Fibroblast of skin of right biceps (primary cell): ENCODE results near the gene CRTAC1.

ENCODE experiments used
- DNase-seq: peaks from one replicate; pipeline ENCODE4 v3.0.0-alpha.2; 2013

Gene CRTAC1

DNA sequence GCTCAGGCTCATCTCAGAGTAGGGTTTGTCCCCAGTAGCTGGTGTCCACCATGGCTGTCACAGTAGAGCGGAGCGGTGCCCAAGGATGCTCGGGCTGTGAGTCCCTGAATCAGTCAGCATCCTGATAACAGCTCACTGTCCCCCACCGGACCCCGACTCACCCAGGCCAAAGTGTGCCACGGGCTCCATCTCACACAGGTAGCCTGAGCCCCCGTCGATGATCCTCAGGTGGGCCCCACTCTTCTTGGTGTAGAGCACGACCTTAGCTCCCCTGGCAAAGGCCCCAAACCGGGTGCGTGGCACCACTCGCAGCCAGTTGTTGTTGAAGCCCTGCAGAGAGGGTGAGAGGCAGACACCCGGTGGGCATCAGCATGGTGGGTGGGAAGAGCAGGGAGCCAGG is 135.3 kb downstream of the CRTAC1 start:
- DNase-seq, result no peak

DNA sequence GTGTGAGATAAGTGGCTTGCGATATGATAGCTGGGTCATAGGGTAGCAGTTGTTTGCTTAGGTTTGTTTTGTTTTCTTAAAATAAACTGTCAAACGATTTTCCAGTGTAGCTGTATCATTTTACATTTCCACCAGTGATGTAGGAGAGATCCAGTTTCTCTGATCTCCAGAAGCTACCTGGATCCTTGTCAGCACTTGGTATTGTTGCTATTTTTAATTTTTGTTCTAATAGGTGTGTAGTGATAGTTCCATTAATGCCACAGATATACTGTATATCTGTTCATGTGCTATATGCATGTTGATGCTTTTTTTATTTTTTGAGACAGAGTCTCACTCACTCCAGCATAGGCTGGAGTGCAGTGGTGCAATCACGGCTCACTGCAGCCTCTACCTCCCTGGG is 136.3 kb downstream of the CRTAC1 start:
- DNase-seq, result no peak

DNA sequence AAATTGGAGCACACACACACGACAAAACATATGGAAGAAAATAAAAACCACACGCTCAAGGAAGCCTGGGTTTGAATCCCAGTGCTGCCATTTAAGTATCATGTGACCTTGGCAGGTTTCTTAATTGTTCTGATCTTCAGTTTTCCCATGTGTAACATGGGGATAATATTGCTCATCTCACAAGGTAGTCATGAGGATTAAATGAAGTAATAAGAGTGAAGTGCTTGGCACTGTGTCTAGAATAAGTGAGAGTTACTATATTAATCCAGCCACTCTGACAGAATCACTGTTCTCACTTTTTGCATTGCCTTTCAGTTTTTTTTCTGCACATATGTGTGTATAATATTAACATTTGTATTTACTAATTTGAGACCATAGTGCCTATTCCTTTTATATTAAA is 137.5 kb downstream of the CRTAC1 start:
- DNase-seq, result no peak

DNA sequence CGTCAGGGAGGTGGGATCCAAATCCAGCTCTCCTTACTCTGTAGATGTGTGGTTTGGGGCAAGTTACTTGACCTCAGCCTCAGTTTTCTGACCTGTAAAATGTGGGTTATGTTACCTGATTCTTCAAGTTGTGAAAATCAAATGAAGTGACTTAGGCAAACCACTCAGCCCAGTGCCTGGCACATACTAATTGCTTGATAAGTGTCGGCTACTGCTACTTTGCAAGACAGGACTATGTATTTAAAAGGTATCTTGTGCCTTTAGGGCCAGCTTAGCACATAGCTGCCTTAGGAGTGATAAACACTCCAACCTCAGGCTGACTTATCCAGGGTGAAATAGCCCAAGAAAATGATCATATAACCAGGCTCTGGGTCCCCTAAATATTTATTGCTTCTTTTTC is 137.9 kb downstream of the CRTAC1 start:
- DNase-seq, result no peak

DNA sequence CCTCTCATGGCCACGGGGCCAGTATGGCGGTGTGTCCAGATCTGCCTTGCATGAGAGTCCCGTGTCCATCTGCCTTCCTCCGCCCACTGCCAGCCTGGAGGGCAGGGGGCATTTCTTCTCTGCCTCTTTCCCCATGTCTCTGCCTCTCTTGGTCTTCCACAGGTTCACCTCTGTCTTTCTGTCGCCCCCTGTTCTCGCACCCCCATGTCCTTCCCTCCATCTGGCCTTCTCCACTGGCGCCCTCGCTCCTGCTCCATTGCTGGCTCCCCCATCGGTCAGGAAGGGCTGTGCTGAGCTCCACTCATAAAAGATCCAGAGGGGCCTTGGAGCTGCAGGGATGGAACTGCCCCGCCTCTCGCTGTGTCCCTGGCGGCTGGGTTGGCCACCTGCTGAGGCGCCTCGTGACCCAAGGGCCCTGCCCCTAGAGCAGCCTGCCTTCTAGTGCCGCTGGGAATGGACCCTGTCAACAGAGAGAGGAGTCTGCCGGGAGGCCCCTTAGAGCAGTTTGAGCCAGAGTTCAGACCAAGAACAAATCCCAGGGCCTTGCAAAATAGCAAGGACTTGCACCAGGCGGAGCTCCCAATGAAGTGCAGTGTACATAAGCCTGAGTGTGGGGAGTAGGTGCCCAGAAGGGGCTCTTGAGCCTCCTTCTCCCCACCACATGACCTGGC is 138.8 kb downstream of the CRTAC1 start:
- no peak for DNase-seq

DNA sequence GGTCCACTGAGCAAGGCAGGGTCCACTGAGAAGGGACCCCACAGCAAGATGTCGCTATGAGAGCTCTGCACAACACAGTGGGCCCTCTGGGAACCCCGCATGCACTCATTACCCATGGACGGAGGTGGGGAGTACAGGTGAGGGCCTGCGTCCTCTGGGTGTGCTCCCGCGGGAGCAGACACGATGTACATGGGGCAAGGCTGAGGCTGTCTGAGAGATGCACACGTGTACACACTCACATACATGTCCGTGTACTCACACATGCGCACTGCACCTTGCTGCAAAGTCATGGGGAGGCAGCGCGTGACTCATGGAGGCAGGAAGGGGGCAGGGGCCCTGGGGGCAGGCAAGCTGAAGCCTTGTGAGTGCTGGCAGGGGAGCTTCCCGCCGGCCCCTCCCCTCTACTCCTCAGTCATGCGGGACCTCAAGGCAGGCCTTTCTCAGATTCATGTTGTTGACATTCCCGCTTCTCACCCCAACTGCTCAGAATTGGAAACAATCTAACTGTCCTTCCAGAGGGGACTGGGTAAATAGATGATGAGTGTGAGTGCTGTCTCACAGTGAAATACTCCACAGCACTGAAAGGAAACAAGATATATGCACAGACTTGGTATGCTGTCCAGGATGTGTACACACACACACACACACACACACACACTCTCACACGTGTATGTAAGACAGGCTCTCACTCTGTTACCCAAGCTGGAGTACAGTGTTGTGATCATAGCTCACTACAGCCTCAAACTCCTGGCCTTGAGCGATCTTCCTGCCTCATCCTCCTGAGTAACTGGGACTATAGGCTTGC is 140.8 kb downstream of the CRTAC1 start:
- DNase-seq, result peak; percentile 86

DNA sequence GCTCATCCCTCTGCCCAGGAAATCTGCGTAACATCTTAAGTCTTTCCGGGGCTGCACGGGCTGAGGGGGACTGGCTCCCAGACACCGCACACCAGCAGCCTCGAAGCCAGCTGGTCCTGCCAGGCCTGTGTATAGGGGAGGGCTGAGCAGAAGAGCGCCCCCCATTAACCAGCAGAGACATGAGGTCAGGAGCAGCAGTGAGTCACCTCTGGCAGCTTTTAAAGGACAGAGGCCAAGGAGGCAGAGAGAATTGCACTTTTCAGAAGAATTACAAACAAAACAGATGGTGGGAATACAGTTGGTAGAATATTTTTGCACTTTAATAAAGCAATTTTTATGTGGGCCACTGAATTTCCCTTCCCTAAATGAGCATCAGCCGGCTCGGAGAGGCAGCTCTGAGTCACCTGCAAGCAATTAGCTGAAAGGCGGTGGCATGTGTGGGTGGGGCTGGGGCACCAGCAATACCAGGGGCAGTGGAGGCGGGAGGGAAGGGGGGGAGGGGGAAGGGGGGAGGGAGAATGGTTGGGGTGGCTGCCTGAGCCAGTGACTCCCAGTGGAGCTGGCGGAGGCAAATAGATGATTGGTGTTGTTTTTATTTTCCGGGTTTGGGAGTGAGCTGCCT is 141.7 kb downstream of the CRTAC1 start:
- DNase-seq, result peak; percentile 59

DNA sequence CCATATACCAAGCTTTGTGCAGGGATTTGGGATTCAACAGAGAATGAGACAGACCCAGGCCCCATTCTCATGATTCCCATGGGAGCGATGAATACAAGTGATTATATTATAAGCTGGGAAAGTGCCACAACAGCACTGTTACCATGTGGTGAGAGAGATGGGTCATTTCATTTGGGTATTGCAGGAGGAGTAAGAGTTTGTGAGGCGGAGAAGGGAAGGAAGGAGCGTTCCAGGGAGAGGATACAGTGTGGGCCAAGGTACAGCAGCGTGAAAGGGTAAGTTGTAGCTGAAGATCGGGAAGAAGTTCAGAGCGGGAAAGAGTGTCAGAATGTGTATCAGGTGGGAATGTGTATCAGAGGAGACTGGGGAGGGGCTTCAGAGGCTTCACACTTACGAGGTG is 142.3 kb downstream of the CRTAC1 start:
- DNase-seq, result no peak

DNA sequence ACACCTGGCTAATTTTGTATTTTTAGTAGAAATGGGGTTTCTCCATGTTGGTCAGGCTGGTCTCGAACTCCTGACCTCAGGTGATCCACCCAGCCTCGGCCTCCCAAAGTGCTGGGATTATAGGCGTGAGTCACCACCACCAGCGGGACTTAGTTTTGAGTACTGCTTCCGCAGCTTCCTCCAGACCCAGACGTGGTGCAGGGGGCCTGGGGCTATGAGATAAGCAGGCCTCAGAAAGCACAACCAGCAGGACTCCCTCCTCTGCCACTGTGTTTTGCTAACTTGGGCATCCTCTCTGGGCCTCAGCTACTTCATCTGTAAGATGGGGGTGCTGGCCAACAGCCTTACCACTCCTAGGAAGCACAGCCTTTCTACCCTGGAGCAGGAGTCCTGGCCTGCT is 143.0 kb downstream of the CRTAC1 start:
- no peak for DNase-seq

DNA sequence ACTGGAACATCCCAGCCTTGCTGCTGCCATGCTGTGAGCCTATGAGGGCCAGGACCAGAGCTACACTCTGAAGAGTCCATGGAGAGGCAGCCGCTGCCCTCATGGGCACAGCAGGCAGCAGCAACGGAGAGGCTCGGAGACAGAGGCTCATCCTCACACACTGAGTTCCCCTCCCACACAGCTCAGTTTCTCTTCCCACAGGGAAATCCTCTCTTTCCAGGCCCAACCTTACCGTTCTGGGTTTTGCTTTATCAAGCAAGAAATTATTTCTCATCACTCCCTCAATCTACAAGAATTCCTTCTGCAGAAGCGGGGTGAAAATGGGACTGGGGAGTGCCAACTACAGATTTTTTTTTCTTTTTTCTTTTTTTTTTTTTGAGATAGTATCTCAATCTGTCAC is 144.1 kb downstream of the CRTAC1 start:
- no peak for DNase-seq

DNA sequence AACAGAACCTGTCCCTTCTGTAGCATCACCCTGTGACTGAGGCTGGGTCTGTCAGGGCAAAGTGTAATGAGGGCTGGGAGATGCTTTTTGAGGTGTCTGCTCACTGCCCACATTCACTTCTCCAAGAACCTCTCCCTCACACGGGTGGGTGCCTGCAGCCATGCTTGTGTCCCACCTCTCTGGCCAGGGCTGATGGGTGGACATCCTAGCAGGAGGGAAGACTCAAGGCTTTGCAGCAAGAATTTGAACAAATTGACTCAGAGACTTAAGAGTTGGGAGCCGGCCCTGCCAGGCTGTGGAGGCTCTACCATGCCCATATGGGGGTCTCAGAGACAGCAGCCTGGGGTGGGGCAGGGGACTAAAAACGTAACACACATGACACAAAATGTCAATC is 147.3 kb downstream of the CRTAC1 start:
- no peak for DNase-seq

DNA sequence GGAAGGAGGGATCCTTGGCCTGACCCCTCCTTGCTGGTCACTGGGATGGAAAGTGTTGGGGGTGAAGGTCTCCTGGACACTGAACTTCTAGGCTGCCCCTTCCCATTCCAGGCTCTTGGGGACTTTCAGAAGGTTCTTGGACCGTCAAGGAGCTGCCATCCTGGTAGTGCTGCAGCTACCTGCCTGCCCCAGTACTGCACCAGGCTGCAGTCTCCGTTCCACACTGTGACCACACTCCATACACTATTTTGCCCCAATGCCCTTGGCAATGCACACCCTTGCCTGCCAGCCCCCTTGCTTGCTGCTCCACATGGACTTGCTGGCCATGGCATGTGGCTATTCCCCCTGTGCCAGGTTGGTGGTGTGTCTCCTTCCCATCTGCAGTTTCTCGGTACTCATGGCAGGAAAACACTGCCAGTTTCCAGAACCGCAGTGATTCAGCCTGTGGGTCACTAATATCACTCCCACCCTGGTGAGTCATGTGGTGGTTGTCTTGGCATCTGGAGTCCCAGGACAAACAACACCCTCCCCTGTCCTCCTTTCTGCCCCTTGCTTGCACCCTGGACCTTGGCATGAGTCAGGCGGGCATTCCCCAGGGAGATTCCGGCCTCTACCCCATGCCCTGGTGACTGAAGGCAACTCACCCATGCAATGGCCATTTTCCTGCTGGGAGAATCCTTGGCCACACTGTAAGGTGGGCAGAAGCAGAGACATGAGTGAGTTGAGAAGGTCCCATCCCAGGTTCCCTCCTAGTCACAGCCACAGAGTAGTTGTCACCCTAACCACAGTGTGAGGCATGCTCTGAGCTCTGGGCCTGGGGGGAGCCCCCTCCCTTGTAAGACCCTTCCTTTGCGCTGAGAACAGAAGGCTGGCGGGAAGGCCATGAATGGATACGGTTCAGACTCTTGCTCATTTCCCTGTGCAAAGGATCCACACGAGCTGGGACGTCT is 148.0 kb downstream of the CRTAC1 start:
- peak; percentile 17 for DNase-seq

DNA sequence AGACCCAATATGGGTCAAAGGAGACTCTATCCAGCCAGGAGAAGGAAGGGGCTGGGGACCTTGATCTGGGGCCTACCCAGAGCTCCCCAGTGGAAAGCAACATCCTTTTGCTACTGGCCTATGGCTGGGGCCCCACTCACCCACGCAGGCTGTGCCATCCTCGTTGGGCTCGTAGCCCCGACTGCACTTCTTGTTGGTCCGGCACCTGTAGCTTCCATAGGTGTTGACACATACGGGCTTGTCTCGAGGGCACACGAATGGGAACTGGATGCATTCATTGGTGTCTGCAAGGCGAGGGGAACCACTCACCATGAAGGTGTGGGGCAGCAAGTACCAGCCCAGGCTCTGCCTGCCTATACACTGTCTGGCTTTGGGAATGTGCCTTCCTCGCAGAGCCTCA is 150.3 kb downstream of the CRTAC1 start:
- no peak for DNase-seq

DNA sequence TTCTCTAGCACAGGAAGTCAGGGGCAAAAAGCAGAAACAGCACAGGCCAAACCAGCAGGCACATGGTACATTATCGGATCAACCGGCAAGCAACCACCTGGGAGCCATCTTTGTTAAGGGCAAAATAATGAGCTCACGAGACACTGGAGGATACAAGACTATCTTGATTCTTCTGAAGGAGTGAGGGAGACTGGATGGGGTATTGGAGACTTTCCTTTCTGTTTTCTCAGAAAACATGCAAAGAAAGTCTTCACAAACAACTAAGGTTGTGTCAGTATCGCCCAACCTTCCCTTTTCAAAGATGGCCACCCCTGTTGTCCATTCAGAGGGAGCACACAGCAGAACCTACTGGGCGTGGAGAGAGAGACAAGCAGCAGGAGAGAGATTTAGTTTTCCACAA is 151.2 kb downstream of the CRTAC1 start:
- no peak for DNase-seq

DNA sequence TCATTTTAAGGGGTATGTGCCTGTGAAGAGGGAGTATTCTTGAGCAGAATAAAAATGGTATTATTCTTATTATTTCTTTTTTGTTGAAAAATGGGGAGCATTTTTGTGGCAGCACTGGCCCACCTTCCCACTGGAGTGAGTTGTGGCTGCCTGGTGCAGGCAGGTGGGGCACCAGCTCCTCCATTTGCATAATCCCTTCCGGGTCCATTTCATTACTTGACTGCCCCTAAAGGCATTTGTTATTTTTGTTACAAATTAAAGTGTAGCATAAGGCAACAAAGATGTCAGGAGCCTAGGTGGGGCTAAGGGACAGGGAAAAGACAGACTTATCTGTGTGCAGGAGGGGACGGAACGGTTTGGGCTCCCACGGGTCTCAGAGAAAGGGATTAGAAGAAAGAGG is 154.0 kb downstream of the CRTAC1 start:
- no peak for DNase-seq

DNA sequence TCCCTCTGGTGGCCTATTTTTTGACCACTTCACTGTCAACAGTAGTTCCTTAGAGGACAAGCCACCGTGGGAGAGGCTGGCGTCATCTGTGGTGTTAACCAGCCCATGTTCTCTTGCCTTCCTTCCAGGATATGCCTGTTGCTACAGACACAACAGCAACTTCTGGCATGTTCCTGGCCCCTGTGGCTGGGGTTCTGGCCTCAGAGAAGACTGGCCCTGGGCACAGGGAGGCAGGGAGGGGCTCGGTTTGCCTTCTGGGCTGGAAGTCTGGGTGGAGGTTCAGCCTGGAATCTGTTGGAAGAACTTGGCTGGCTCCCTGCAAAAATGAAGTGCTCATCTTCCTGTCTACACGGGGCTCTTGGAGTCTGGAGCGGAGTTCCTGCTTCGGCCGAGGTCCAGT is 155.0 kb downstream of the CRTAC1 start:
- DNase-seq, result no peak

DNA sequence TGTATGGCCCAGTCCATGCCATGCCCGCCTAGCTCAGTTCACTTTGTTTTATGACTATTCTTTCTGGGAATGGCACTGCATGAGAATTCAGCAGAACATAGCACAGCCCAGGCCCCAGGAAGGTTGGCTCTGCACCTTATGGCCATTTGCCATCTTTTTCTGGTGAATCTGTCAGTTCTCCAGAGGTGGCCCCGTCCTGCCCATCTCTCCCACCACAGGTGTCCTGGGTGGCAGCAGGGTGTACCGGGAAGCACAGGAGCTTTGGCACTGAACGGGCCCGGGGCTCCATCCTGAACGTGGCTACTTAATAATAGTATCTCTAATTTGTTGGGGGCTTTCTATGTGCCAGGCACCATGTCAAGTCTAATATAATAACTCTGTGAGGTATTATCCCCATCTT is 156.1 kb downstream of the CRTAC1 start:
- DNase-seq, result no peak

DNA sequence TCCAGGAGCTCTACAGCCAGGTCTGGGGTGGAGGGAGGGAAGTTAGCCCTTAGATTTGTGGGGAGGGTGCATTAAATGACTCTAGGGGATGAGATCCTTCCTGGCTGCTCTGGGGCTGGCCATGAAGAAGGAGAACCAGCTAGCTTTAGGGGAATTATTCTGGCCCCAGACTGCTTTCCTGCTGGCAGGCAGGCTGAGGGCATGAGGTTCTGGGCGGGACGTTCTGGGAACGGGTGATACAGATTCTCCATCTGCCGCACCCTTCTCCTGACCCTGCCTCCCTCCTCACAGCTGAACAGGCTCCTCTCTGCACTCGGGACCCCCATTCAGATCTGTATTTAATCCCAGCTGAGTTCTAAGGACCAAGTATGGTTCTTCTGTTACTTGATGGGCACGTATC is 156.9 kb downstream of the CRTAC1 start:
- no peak for DNase-seq

DNA sequence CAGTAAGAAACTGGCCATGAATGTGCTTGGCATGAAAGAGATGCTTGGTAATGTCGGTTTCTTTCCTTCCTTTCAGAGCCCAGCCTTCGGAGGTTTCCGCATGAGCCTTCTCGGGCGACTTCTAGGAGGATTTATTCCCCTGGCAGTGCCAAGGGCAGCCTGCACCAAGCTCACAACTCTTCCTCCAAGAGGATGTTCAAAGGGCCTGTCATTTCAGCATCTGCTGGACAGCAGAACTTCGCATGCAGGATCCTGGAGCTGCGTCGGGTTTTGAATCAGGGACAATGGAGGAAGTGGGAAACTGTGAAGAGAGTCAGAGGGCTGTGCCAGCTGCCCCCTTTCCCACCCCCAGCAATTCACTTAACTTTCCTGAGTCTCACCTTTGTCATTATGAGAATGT is 159.4 kb downstream of the CRTAC1 start:
- no peak for DNase-seq

DNA sequence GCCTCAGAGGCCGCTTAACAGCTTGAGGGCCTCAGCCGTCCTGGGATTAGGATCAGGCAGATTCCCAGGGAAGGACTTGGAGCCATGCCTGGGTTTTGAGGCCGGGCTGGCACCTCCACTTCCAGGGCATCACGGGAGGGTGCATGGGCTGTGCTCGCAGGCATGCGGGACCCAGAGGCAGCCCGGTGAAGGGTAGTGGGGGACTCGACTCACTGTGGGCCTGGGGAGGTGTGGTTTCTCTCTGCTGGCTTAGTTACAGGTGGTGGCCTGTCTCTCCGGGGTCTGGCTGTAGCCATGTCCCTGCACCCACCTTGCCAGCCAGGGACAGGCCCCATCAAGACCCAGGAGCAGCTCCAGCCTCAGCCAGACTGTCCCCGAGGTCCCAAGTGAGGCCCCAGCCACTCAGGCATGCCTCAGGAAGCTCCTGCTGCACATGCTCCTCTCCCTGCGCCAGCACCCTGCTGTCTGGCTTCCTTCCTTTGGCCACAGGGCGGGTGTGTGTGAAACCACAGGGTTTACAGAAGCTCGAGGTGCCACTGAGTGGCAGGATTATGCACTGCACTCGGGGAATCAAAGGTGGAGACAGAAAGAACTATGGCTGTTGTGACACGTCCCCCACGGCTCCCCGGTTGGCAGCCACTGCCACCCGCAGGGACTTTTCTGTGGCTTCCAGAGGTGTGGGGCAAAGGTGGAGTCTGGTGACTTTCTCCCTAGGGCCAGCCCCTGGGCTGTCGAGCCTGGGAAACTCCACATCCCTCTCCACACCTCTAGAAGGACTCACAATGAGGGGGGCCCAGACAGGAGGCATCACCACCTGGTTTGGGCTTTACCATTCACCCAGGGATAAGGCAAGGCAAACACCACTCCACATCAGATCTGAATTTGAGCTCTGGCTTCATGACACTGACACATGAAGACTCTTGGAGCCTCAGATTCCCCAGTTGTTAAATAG is 161.1 kb downstream of the CRTAC1 start:
- DNase-seq, result peak; percentile 80

DNA sequence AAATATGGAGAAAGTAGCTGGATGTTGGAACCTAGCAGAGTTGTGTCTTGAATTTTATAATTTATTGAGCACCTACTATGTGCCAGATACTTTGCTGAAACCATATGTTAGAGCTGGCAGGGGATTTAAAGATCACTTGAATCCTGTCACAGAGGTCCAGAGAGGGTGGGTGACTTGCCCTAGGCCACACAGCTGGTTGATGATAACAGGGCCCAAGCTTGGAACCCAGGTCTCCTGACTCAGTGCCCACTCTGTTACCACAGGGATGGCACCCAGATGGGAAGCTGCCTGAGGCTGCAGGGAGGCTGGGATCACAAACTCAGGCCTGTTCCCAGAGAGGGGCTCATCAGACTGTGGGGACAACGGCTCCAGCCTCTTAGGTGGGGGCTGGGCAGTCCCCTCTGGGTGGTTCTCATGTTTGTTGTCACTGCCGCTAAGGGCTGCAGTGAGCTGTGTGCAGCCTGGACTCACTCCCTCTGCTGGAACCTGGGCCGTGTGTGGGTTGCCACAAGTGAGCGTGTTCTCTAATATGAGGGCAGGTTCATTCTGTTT is 162.2 kb downstream of the CRTAC1 start:
- DNase-seq, result no peak
